ENCODE measurements around the gene COL4A4. TPM values are rescaled to one million over a fixed set of nuclear protein-coding genes. Genes with fewer than 3 reads are reported as not detected.

Gene COL4A4
- total and polyA plus RNA-seq, 2 of the 4 experiments (the other 2 are of a cell fraction), result 0.02 TPM; not detected in 1

GRCh38 chr2:226995625-226996041 is 168.4 kb downstream of the COL4A4 start:
- no peaks in the 10 kb centered on the region for H3K27me3 ChIP-seq (ENCODE audit: control insufficient read depth, insufficient read depth, low read length)
- CTCF ChIA-PET, result interaction anchor here (0.7 kb wide), 1 partner anchor 495 kb away, joined by 8 read pairs; no protein-coding TSS in a partner anchor
- no peak overlapping the region for H2BK5ac ChIP-seq (ENCODE audit: low read depth, low read length, poor library complexity, severe bottlenecking)
- no peak overlapping the region for H3K4ac ChIP-seq (ENCODE audit: low read depth, low read length)
- no peak for TF ChIP-seq RAD21 (IDR thresholded peaks at IDR 0.05; ENCODE audit: low read length)
- no peak for TF ChIP-seq FOS (IDR thresholded peaks at IDR 0.05; ENCODE audit: low read depth, low read length)
- no peak for TF ChIP-seq ELK1 (IDR thresholded peaks at IDR 0.05; ENCODE audit: borderline replicate concordance, low read depth, low read length)
- no peak for TF ChIP-seq MAZ (IDR thresholded peaks at IDR 0.05; ENCODE audit: borderline replicate concordance, low read depth, low read length)
- TF ChIP-seq RFX5 (IDR thresholded peaks at IDR 0.05; ENCODE audit: low read depth, low read length), result no peak
- TF ChIP-seq MAFK (IDR thresholded peaks at IDR 0.05; ENCODE audit: low read depth, low read length), result peak; percentile 89
- no peak for TF ChIP-seq SMC3 (IDR thresholded peaks at IDR 0.05; ENCODE audit: low read depth, low read length)
- TF ChIP-seq MXI1 (IDR thresholded peaks at IDR 0.05; ENCODE audit: borderline replicate concordance, low read depth, low read length), result no peak
- TF ChIP-seq BHLHE40 (IDR thresholded peaks at IDR 0.05; ENCODE audit: low read depth, low read length), result no peak
- ATAC-seq (ENCODE audit: low read depth), result no peak
- no peak overlapping the region for H3K14ac ChIP-seq (replicated peaks; ENCODE audit: low read depth, low read length)
- no peak overlapping the region for H3K23ac ChIP-seq (ENCODE audit: low read depth, low read length)
- H4K20me1 ChIP-seq (ENCODE audit: insufficient read depth, low read length), result no peaks in the 10 kb centered on the region
- no peak overlapping the region for H3K4me3 ChIP-seq (ENCODE audit: insufficient read depth, low read depth, low read length)
- in situ Hi-C loops (cut with MboI; ENCODE audit: low sequenced_read_pairs) (loop anchor here (25.0 kb wide), 2 partner anchors 808 to 1133 kb away; no protein-coding TSS in a partner anchor), dilution Hi-C loops (cut with HindIII; ENCODE audit: low sequenced_read_pairs, unreplicated experiment) (no loop called here), intact Hi-C loops (cut with micrococcal nuclease) (no loop called here)
- no peak overlapping the region for H2AK5ac ChIP-seq (ENCODE audit: low read depth, low read length)
- POLR2A ChIA-PET (ENCODE audit: unreplicated experiment), result no interaction called here
- no peak overlapping the region for H2BK20ac ChIP-seq (ENCODE audit: low read depth, low read length)
- H3K56ac ChIP-seq (ENCODE audit: extremely low read depth, insufficient read depth, low read length), result no peak overlapping the region
- H3K9ac ChIP-seq (ENCODE audit: low read depth, low read length), result no peak overlapping the region
- H4K5ac ChIP-seq (ENCODE audit: low read depth, low read length), result no peak overlapping the region
- H2BK120ac ChIP-seq (ENCODE audit: low read depth, low read length), result no peak overlapping the region
- no peak overlapping the region for H3K18ac ChIP-seq (ENCODE audit: low read depth, low read length)
- no peaks in the 10 kb centered on the region for H3K4me1 ChIP-seq (ENCODE audit: control insufficient read depth, insufficient read depth, low read length)
- H2AFZ ChIP-seq (replicated peaks; ENCODE audit: low read length, poor library complexity), result no peak overlapping the region
- H4K8ac ChIP-seq (ENCODE audit: low read depth in 2 of 2, low read length in 2 of 2), result no peak overlapping the region
- WGBS, 2 experiments (ENCODE audit: extremely low coverage in 2 of 2, insufficient read length in 1 of 2), result 62% methylated on average over 11 of the region's 15 CpGs; no CpG with 5 or more reads in 1 of the 2 experiments
- H2AK9ac ChIP-seq (replicated peaks; ENCODE audit: low read depth, low read length, poor library complexity), result no peak overlapping the region
- H3K4me2 ChIP-seq (ENCODE audit: low read depth, low read length), result no peak overlapping the region
- peak; percentile 77 for DNase-seq
- H3K9me1 ChIP-seq (ENCODE audit: insufficient read depth, low read length), result no peaks in the 10 kb centered on the region; the same call in 1 of the 2 replicates
- no peak overlapping the region for H4K91ac ChIP-seq (ENCODE audit: insufficient read depth, low read depth, low read length)
- no peaks in the 10 kb centered on the region for H3K79me1 ChIP-seq (ENCODE audit: low read depth in 1 of 2, low read length in 2 of 2)
- no peak overlapping the region for H2BK15ac ChIP-seq (ENCODE audit: low read depth, low read length)
- no peak overlapping the region for H3K27ac ChIP-seq (ENCODE audit: insufficient read depth, low read length)
- 0 out of 2 replicates have a peak, but pooled peaks cover 4% of the 10 kb centered on the region for H3K36me3 ChIP-seq (ENCODE audit: control insufficient read depth, insufficient read depth, low read length)
- no peaks in the 10 kb centered on the region for H3K9me3 ChIP-seq (ENCODE audit: control insufficient read depth, insufficient read depth, low read length)
- no TSS peak for BruUV-seq (replicated peaks)
